HCT116 (cell line): ENCODE data around the gene LPAR2. TPM values are rescaled to one million over a fixed set of nuclear protein-coding genes. Genes with fewer than 3 reads are reported as not detected.

Experiments used
- ATAC-seq: fragments of 200-7000 bp; cut with Tn5 transposase; 2 replicates; pipeline ENCODE4 v1.9.1; 2020; ENCODE audit warnings: mild to moderate bottlenecking, moderate library complexity
- BruUV-seq: library from RNA; stranded (reverse); fragments of 400-500 nt; replicated peaks from 2 replicates; lab custom pipeline; 2021; lab: Mats Ljungman, UMichigan
- CTCF ChIA-PET: fragments of 300-600 bp; sonication (Branson Sonifier 250); formaldehyde crosslinking; loops from one replicate; lab custom pipeline; 2021; ENCODE audit warnings: antibody characterized with exemption; lab: Charles Lee
- POLR2A ChIA-PET: fragments of 300-600, 350-600 bp; sonication (Branson Sonifier 250); formaldehyde crosslinking; loops from one replicate; lab custom pipeline; 2021; ENCODE audit warnings: antibody characterized with exemption; lab: Charles Lee
- RAD21 ChIA-PET, 2 experiments: fragments of 300-600 bp; sonication (Branson Sonifier 250); formaldehyde crosslinking; loops; one replicate each; lab custom pipeline; 2023; ENCODE audit warnings: low total read pairs in 2 of 2; ENCODE audit not compliant: uncharacterized antibody in 2 of 2, unreplicated experiment in 2 of 2, low non-redundant PET in 1 of 2; lab: Charles Lee
- DNase-seq: peaks from one replicate; pipeline ENCODE4 v3.0.0-alpha.2; 2010; ENCODE audit warnings: low read depth, low spot score
- H2AFZ ChIP-seq: fragments of 200-600 bp; shearing (Covaris generic), sonication (generic); 2 replicates; pipeline ENCODE4 v1.6.1; 2017; ENCODE audit warnings: low read depth, mixed run types, mixed read lengths, antibody characterized with exemption, low read length; ENCODE audit not compliant: poor library complexity, severe bottlenecking
- H3K27ac ChIP-seq: 2 replicates; pipeline ENCODE4 v1.5.1; 2012; ENCODE audit warnings: low read depth, low read length
- H3K27me3 ChIP-seq: fragments of 200-600 bp; sonication (generic); 2 replicates; pipeline ENCODE4 v1.6.1; 2016; ENCODE audit warnings: mixed run types, low read length, mixed read lengths; ENCODE audit not compliant: insufficient read depth
- H3K36me3 ChIP-seq, 2 experiments: fragments of 200-500 bp in 1 of 2; fragments of 200-600 bp in 1 of 2; sonication (Bioruptor generic) in 1 of 2; sonication (generic) in 1 of 2; 2 replicates each; pipeline versions ENCODE4 v1.5.1 to v1.6.1; 2014 to 2016; ENCODE audit warnings: low read length in 2 of 2, inconsistent platforms in 1 of 2, mixed read lengths in 1 of 2, mixed run types in 1 of 2; ENCODE audit not compliant: insufficient read depth in 2 of 2, control insufficient read depth in 1 of 2
- H3K4me1 ChIP-seq, 2 experiments: fragments of 200-600 bp in 1 of 2; sonication (generic) in 1 of 2; 2 replicates each; pipeline versions ENCODE4 v1.5.1 to v1.6.1; 2012 to 2017; ENCODE audit warnings: low read length in 2 of 2, inconsistent platforms in 1 of 2, mild to moderate bottlenecking in 1 of 2, mixed read lengths in 1 of 2, mixed run types in 1 of 2, moderate library complexity in 1 of 2; ENCODE audit not compliant: insufficient read depth in 2 of 2, control insufficient read depth in 1 of 2
- H3K4me2 ChIP-seq: fragments of 200-600 bp; sonication (generic); 2 replicates; pipeline ENCODE4 v1.6.1; 2017; ENCODE audit warnings: mixed run types, low read length, mixed read lengths
- H3K4me3 ChIP-seq, 2 experiments: fragments of 200-600 bp in 1 of 2; sonication (generic) in 1 of 2; replicated peaks in 1 of 2; 2 replicates each; pipeline ENCODE4 v1.5.1; 2011 to 2016; ENCODE audit warnings: low read length in 2 of 2, control low read depth in 1 of 2, low read depth in 1 of 2, mild to moderate bottlenecking in 1 of 2, mixed read lengths in 1 of 2, mixed run types in 1 of 2
- H3K79me2 ChIP-seq: fragments of 200-600 bp; sonication (generic); 2 replicates; pipeline ENCODE4 v1.6.1; 2017; ENCODE audit warnings: mild to moderate bottlenecking, mixed run types, low read length, moderate library complexity, mixed read lengths; ENCODE audit not compliant: insufficient read depth
- H3K9ac ChIP-seq: fragments of 200-600 bp; sonication (generic); 2 replicates; pipeline ENCODE4 v1.6.1; 2016; ENCODE audit warnings: low read length, mixed read lengths
- H3K9me2 ChIP-seq: fragments of 200-600 bp; sonication (generic), shearing (Covaris generic); 2 replicates; pipeline ENCODE4 v1.6.1; 2017; ENCODE audit warnings: mixed run types, mild to moderate bottlenecking, moderate library complexity; ENCODE audit not compliant: insufficient read depth
- H3K9me3 ChIP-seq, 2 experiments: fragments of 200-500 bp in 1 of 2; fragments of 200-600 bp in 1 of 2; sonication (Bioruptor generic) in 1 of 2; sonication (generic) in 1 of 2; 2 replicates each; pipeline ENCODE4 v1.6.1; 2014 to 2017; ENCODE audit warnings: low read length in 2 of 2, mixed read lengths in 2 of 2, inconsistent platforms in 1 of 2, low read depth in 1 of 2, mild to moderate bottlenecking in 1 of 2, mixed run types in 1 of 2, moderate library complexity in 1 of 2; ENCODE audit not compliant: control insufficient read depth in 1 of 2, insufficient read depth in 1 of 2
- H4K20me1 ChIP-seq: fragments of 200-600 bp; sonication (generic), shearing (Covaris generic); 2 replicates; pipeline ENCODE4 v1.6.1; 2017; ENCODE audit warnings: mixed run types, mild to moderate bottlenecking, moderate library complexity; ENCODE audit not compliant: insufficient read depth
- CBX3 ChIP-seq: IDR thresholded peaks from 2 replicates; pipeline ENCODE4 v1.6.1; 2012; ENCODE audit warnings: low read depth
- EZH2phosphoT487 ChIP-seq: fragments of 200-600 bp; IDR thresholded peaks from 2 replicates; pipeline ENCODE4 v1.6.1; 2018; ENCODE audit warnings: antibody characterized with exemption, borderline replicate concordance
- FOSL1 ChIP-seq: IDR thresholded peaks from 2 replicates; pipeline ENCODE4 v1.6.1; 2012; ENCODE audit warnings: low read depth
- JUND ChIP-seq: IDR thresholded peaks from 2 replicates; pipeline ENCODE4 v1.6.1; 2012
- POLR2A ChIP-seq: IDR thresholded peaks from 2 replicates; pipeline ENCODE4 v1.7.0; 2011; ENCODE audit warnings: borderline replicate concordance; ENCODE audit not compliant: insufficient read depth, insufficient read length; ENCODE audit errors: extremely low read depth
- SP1 ChIP-seq: IDR thresholded peaks from 2 replicates; pipeline ENCODE4 v1.6.1; 2012; ENCODE audit warnings: low read depth
- SRF ChIP-seq: IDR thresholded peaks from 2 replicates; pipeline ENCODE4 v1.6.1; 2012; ENCODE audit warnings: low read depth
- TCF7L2 ChIP-seq: IDR thresholded peaks from 2 replicates; pipeline ENCODE4 v1.7.0; 2011; ENCODE audit warnings: borderline replicate concordance, inconsistent platforms; ENCODE audit not compliant: insufficient read depth, insufficient read length; ENCODE audit errors: extremely low read depth
- ZFX ChIP-seq: fragments of 450-650 bp; IDR thresholded peaks from 2 replicates; pipeline ENCODE4 v1.6.1; 2017
- ZNF274 ChIP-seq: fragments of 200-500 bp; sonication (Bioruptor generic); IDR thresholded peaks from 2 replicates; pipeline ENCODE4 v1.6.1; 2014; ENCODE audit warnings: mild to moderate bottlenecking, low read depth, low read length, inconsistent platforms
- intact Hi-C: fragments of 100-400 bp; cut with micrococcal nuclease; formaldehyde crosslinking; loops from 2 replicates; pipeline ENCODE4 v1.10.0; 2022
- total RNA-seq: library from RNA; stranded (reverse); gene quantifications from one replicate; pipeline ENCODE4 v1.2.1, GENCODE V29; 2021; ENCODE audit not compliant: unreplicated experiment
- TF ChIP-seq, protein P1 (sequence below), 3 experiments: fragments of 200-600 bp in 1 of 3; sonication (generic) in 1 of 3; IDR thresholded peaks in 2 of 3; conservative IDR thresholded peaks in 1 of 3; 2 replicates each; pipeline ENCODE4 v1.5.1; 2012 to 2017; ENCODE audit warnings: low read depth in 2 of 3, low read length in 2 of 3, antibody characterized with exemption in 1 of 3, borderline replicate concordance in 1 of 3, control low read depth in 1 of 3, mild to moderate bottlenecking in 1 of 3, mixed read lengths in 1 of 3, mixed run types in 1 of 3, moderate library complexity in 1 of 3; ENCODE audit not compliant: insufficient read depth in 1 of 3
- TF ChIP-seq, protein P2 (sequence below): IDR thresholded peaks from 2 replicates; pipeline ENCODE4 v1.6.1; 2012
- TF ChIP-seq, protein P3 (sequence below): IDR thresholded peaks from 2 replicates; pipeline ENCODE4 v1.6.1; 2012; ENCODE audit warnings: low read depth

Gene LPAR2
- total RNA-seq, 1 experiment from 2014 or later, result 28.2 TPM

DNA sequence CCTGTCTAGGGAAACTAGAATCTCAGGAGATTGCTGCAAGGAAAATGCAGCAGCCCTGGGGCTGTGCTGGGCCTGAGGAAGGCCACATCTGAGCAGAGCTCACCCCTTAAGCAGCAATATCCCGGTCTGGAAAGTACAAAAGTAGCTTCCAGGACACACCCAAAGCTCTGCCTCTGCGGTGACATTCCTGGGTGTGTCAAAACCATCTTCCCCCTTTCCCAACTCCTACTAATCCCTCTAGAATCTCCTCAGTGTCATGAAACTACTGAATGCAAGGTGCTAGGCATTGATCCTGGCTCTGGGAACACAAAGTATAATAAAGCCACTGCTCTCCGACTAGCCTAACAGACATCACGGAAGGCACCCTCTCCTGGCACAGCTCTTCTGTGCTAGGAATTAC, 14.5 kb downstream of the LPAR2 start:
- BruUV-seq, result no TSS peak
- intact Hi-C loops, result no loop called here
- ChIA-PET POLR2A (no interaction called here), CTCF (interaction anchor here (1.6 to 2.7 kb wide), 3 partner anchors 15 to 61 kb away, joined by 3 to 10 read pairs (median 9); no protein-coding TSS in a partner anchor), RAD21 (no interaction called here)
- Histone ChIP-seq H3K36me3 (no peaks in the 10 kb centered on the region), H2AFZ (no peak overlapping the region), H3K9me2 (no peaks in the 10 kb centered on the region), H3K79me2 (peaks cover 47% of the 10 kb centered on the region), H3K27me3 (no peaks in the 10 kb centered on the region), H3K4me3 (peak overlapping the region; percentile 29 to 47), H3K4me2 (peak overlapping the region; percentile 70), H3K27ac (peak overlapping the region; percentile 54), H3K9me3 (no peaks in the 10 kb centered on the region), H3K4me1 (peaks cover 51 to 74% of the 10 kb centered on the region in 2 experiments), H4K20me1 (no peaks in the 10 kb centered on the region), H3K9ac (peak overlapping the region; percentile 58)
- DNase-seq (peak; percentile 63), ATAC-seq (peak; percentile 67)
- TF ChIP-seq JUND (no peak), SP1 (peak; percentile 47; the same call in 1 of the 2 replicates), POLR2A (no peak)
- TF ChIP-seq, protein P1, sequence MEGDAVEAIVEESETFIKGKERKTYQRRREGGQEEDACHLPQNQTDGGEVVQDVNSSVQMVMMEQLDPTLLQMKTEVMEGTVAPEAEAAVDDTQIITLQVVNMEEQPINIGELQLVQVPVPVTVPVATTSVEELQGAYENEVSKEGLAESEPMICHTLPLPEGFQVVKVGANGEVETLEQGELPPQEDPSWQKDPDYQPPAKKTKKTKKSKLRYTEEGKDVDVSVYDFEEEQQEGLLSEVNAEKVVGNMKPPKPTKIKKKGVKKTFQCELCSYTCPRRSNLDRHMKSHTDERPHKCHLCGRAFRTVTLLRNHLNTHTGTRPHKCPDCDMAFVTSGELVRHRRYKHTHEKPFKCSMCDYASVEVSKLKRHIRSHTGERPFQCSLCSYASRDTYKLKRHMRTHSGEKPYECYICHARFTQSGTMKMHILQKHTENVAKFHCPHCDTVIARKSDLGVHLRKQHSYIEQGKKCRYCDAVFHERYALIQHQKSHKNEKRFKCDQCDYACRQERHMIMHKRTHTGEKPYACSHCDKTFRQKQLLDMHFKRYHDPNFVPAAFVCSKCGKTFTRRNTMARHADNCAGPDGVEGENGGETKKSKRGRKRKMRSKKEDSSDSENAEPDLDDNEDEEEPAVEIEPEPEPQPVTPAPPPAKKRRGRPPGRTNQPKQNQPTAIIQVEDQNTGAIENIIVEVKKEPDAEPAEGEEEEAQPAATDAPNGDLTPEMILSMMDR (IDR thresholded peaks at IDR 0.05 in 2 of 3, conservative IDR thresholded peaks at IDR 0.05 in 1 of 3; ENCODE audit: borderline replicate concordance in 1 of 3, insufficient read depth in 1 of 3, low read depth in 2 of 3, low read length in 2 of 3), result no peak

DNA sequence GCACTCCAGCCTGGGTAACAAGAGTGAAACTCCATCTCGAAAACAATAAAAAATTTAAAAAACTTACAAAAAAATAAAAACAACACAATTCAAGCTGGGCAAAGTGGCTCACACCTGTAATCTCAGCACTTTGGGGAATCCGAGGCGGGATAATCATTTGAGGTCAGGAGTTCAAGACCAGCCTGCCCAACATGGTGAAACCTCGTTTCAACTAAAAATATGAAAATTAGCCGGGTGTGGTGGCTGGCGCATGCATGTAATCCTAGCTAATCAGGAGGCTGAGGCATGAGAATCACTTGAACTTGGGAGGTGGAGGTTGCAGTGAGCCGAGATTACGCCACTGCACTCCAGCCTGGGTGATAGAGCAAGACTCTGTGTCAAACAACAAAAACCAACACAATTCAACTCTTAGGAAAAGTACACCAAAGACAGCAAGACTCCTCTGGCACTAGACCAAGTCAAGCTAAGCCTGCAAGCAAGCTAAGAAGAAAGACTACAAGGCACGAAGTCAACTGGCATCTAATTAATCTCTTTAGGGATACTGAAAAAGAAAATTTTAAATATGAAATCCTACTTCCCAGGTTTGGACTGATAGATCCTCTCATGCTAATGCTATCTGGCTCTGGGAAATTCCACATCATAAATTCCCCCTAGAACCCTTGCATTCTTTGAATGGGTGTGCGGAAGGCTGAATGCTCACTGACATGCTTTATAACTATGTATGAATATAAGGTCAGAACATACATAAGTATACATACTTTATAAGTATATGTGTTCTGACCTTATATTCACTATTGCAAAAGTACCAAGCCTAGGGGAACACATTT, 17.4 kb downstream of the LPAR2 start:
- H3K9ac ChIP-seq, result no peak overlapping the region
- H3K4me3 ChIP-seq, result no peak overlapping the region
- ChIA-PET POLR2A (no interaction called here), RAD21 (no interaction called here), CTCF (no interaction called here)
- H2AFZ ChIP-seq, result no peak overlapping the region
- H3K36me3 ChIP-seq, result no peaks in the 10 kb centered on the region
- H3K4me2 ChIP-seq, result no peak overlapping the region
- BruUV-seq, result no TSS peak
- peaks cover 59 to 71% of the 10 kb centered on the region in 2 experiments for H3K4me1 ChIP-seq
- no peak for DNase-seq
- H3K27ac ChIP-seq, result no peak overlapping the region
- intact Hi-C loops, result no loop called here
- H3K79me2 ChIP-seq, result peaks cover 29% of the 10 kb centered on the region
- no peak for ATAC-seq
- no peaks in the 10 kb centered on the region for H4K20me1 ChIP-seq
- H3K9me2 ChIP-seq, result no peaks in the 10 kb centered on the region
- no peaks in the 10 kb centered on the region for H3K9me3 ChIP-seq
- no peaks in the 10 kb centered on the region for H3K27me3 ChIP-seq
- no peak for TF ChIP-seq ZFX
- TF ChIP-seq SRF, result no peak
- no peak for TF ChIP-seq FOSL1
- no peak for TF ChIP-seq POLR2A
- TF ChIP-seq SP1, result no peak
- TF ChIP-seq EZH2phosphoT487, result no peak
- TF ChIP-seq, protein P2, sequence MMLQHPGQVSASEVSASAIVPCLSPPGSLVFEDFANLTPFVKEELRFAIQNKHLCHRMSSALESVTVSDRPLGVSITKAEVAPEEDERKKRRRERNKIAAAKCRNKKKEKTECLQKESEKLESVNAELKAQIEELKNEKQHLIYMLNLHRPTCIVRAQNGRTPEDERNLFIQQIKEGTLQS, result no peak
- TF ChIP-seq ZNF274, result no peak
- no peak for TF ChIP-seq CBX3
- TF ChIP-seq, protein P3, sequence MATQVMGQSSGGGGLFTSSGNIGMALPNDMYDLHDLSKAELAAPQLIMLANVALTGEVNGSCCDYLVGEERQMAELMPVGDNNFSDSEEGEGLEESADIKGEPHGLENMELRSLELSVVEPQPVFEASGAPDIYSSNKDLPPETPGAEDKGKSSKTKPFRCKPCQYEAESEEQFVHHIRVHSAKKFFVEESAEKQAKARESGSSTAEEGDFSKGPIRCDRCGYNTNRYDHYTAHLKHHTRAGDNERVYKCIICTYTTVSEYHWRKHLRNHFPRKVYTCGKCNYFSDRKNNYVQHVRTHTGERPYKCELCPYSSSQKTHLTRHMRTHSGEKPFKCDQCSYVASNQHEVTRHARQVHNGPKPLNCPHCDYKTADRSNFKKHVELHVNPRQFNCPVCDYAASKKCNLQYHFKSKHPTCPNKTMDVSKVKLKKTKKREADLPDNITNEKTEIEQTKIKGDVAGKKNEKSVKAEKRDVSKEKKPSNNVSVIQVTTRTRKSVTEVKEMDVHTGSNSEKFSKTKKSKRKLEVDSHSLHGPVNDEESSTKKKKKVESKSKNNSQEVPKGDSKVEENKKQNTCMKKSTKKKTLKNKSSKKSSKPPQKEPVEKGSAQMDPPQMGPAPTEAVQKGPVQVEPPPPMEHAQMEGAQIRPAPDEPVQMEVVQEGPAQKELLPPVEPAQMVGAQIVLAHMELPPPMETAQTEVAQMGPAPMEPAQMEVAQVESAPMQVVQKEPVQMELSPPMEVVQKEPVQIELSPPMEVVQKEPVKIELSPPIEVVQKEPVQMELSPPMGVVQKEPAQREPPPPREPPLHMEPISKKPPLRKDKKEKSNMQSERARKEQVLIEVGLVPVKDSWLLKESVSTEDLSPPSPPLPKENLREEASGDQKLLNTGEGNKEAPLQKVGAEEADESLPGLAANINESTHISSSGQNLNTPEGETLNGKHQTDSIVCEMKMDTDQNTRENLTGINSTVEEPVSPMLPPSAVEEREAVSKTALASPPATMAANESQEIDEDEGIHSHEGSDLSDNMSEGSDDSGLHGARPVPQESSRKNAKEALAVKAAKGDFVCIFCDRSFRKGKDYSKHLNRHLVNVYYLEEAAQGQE, result no peak
- no peak for TF ChIP-seq TCF7L2
